Endodermal cell (in vitro differentiated cells): ENCODE data around the gene DNTT. TPM values are rescaled to one million over a fixed set of nuclear protein-coding genes. Genes with fewer than 3 reads are reported as not detected.

Experiments
- DNase-seq: peaks from one replicate; pipeline ENCODE4 v3.0.0-alpha.2; 2017
- H3K27ac ChIP-seq: 2 replicates; pipeline ENCODE4 v1.5.1; 2013; ENCODE audit warnings: mild to moderate bottlenecking, low read depth, low read length, moderate library complexity
- H3K27me3 ChIP-seq: 2 replicates; pipeline ENCODE4 v1.6.1; 2013; ENCODE audit warnings: mild to moderate bottlenecking, low read length, moderate library complexity; ENCODE audit not compliant: insufficient read depth, control insufficient read depth, poor library complexity, severe bottlenecking
- H3K36me3 ChIP-seq: 2 replicates; pipeline ENCODE4 v1.7.0; 2013; ENCODE audit warnings: mild to moderate bottlenecking, low read length, moderate library complexity; ENCODE audit not compliant: control insufficient read depth, insufficient read depth
- H3K4me1 ChIP-seq: one replicate; pipeline ENCODE4 v1.7.0; 2013; ENCODE audit warnings: low read length; ENCODE audit not compliant: control insufficient read depth, insufficient read depth
- H3K4me3 ChIP-seq: 2 replicates; pipeline ENCODE4 v1.5.1; 2013; ENCODE audit warnings: mild to moderate bottlenecking, low read length, moderate library complexity
- H3K9ac ChIP-seq: 2 replicates; pipeline ENCODE4 v1.6.1; 2013; ENCODE audit warnings: mild to moderate bottlenecking, low read length, moderate library complexity; ENCODE audit not compliant: poor library complexity, severe bottlenecking; ENCODE audit errors: extremely low read depth
- H3K9me3 ChIP-seq: 2 replicates; pipeline ENCODE4 v1.6.1; 2013; ENCODE audit warnings: mild to moderate bottlenecking, low read length, moderate library complexity; ENCODE audit not compliant: control insufficient read depth
- H3K27ac Mint-ChIP-seq: 2 replicates; pipeline ENCODE4 v1.8.0; 2020; ENCODE audit warnings: mixed read lengths
- H3K27me3 Mint-ChIP-seq: 2 replicates; pipeline ENCODE4 v1.8.0; 2021; ENCODE audit warnings: mild to moderate bottlenecking, mixed read lengths; ENCODE audit not compliant: insufficient read depth
- H3K36me3 Mint-ChIP-seq: 2 replicates; pipeline ENCODE4 v1.8.0; 2020; ENCODE audit warnings: low read depth, mixed read lengths
- H3K4me1 Mint-ChIP-seq: 2 replicates; pipeline ENCODE4 v1.8.0; 2020; ENCODE audit warnings: mixed read lengths
- H3K4me3 Mint-ChIP-seq: 2 replicates; pipeline ENCODE4 v1.8.0; 2020; ENCODE audit warnings: mild to moderate bottlenecking, moderate library complexity, mixed read lengths
- H3K9me3 Mint-ChIP-seq: 2 replicates; pipeline ENCODE4 v1.8.0; 2020; ENCODE audit warnings: mild to moderate bottlenecking, mixed read lengths
- CTCF ChIP-seq: fragments of 200-600 bp; sonication (generic); conservative IDR thresholded peaks from 2 replicates; pipeline ENCODE4 v1.5.0; 2021; ENCODE audit warnings: antibody characterized with exemption, mild to moderate bottlenecking
- WGBS, 2 experiments: methylation state at CpG; one replicate each; pipeline versions ENCODE4 v1.1.5 to v1.1.7; 2013; ENCODE audit warnings: missing lambda C conversion rate in 2 of 2, mixed read lengths in 1 of 2; ENCODE audit not compliant: insufficient coverage in 1 of 2, insufficient read length in 1 of 2; 5-methylcytosine and 5-hydroxymethylcytosine counted together
- total RNA-seq, 2 donors: library from RNA; stranded (reverse); fragmentation: NEBNext Ultra II Directional in 1 of 2; extraction: Animal tissue kit (Norgen Biotek cat#: 25700) in 1 of 2; gene quantifications; 2 replicates in 1 of 2; 3 replicates in 1 of 2; pipeline ENCODE4 v1.2.1, GENCODE V29; 2021

Gene DNTT
- total RNA-seq, 2 donors from 2014 or later: not detected

DNA sequence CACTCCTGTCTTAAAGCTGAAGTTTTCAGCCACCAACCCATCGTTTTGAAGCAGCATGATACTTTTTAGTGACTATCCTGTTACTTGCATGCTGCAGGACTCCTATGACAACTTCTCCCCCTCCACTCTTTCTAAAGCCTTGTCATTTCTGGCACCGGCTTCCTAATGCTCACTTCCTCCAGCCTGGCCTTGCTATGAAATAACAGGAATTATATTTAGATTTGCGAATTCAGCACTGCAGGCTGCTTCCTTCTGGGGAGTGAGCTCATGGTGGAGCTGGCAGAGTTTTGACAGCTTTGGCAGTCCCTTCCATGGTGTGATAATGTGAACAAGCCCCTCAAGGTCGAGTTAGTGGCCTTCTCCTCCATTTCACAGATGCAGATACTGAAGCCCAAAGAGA lies 46.3 kb upstream of the DNTT start:
- Histone ChIP-seq H3K27me3 (peaks cover 49% of the 10 kb centered on the region), H3K4me1 (peaks cover 7% of the 10 kb centered on the region), H3K4me3 (no peak overlapping the region), H3K27ac (no peak overlapping the region), H3K9me3 (no peaks in the 10 kb centered on the region), H3K9ac (no peak overlapping the region), H3K36me3 (no peaks in the 10 kb centered on the region)
- peaks cover 22% of the 10 kb centered on the region for H3K27me3 Mint-ChIP-seq
- no peaks in the 10 kb centered on the region for H3K9me3 Mint-ChIP-seq
- no peaks in the 10 kb centered on the region for H3K36me3 Mint-ChIP-seq
- H3K27ac Mint-ChIP-seq: no peak overlapping the region
- peaks cover 19% of the 10 kb centered on the region for H3K4me1 Mint-ChIP-seq
- no peak overlapping the region for H3K4me3 Mint-ChIP-seq
- 79 to 86% methylated on average over 2 to 4 of the region's 4 CpGs for WGBS, 2 experiments
- TF ChIP-seq CTCF: no peak
- DNase-seq: no peak

- H3K4me1 ChIP-seq: peaks cover 7% of the 10 kb centered on the region
- H3K9me3 ChIP-seq: no peaks in the 10 kb centered on the region
- Mint-ChIP-seq H3K27ac (no peak overlapping the region), H3K9me3 (no peaks in the 10 kb centered on the region), H3K4me3 (no peak overlapping the region), H3K4me1 (peaks cover 24% of the 10 kb centered on the region), H3K27me3 (peaks cover 20% of the 10 kb centered on the region), H3K36me3 (no peaks in the 10 kb centered on the region)
- no peak for DNase-seq
- no peak overlapping the region for H3K4me3 ChIP-seq
- no peaks in the 10 kb centered on the region for H3K36me3 ChIP-seq
- no peak for TF ChIP-seq CTCF
- no peak overlapping the region for H3K9ac ChIP-seq
- WGBS, 2 experiments: 90 to 100% methylated on average over 1 to 6 of the region's 6 CpGs
- peaks cover 41% of the 10 kb centered on the region for H3K27me3 ChIP-seq
- no peak overlapping the region for H3K27ac ChIP-seq
Measured at GRCh38 chr10:96259150-96259549, 45.1 kb upstream of the DNTT start.

DNA sequence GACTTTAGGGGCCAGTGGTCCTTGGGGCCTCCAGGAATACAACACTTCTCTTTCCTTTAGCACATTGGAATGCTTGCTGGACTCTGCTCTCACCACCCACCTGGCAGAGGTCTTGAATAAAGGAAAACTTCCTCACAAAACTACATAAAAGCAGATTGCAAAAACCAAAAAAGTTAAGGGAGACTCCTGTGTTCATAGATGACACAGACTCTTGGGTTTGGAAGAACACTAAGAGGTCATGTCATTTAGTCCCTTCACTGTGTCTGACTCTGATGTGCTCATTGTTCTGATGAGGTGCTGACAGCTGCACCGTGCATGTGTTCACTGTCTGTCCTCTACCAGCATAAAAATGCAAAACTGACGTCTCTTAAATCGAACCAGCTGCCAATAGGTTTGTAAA lies 44.2 kb upstream of the DNTT start:
- Histone ChIP-seq H3K4me3 (no peak overlapping the region), H3K27ac (no peak overlapping the region), H3K36me3 (no peaks in the 10 kb centered on the region), H3K9me3 (no peaks in the 10 kb centered on the region), H3K27me3 (peaks cover 32% of the 10 kb centered on the region), H3K4me1 (peaks cover 7% of the 10 kb centered on the region), H3K9ac (no peak overlapping the region)
- Mint-ChIP-seq H3K4me3 (no peak overlapping the region), H3K4me1 (peaks cover 22% of the 10 kb centered on the region), H3K27ac (no peak overlapping the region), H3K27me3 (peaks cover 16% of the 10 kb centered on the region), H3K9me3 (no peaks in the 10 kb centered on the region), H3K36me3 (no peaks in the 10 kb centered on the region)
- WGBS, 2 experiments: 92% methylated on average over 3 of the region's 3 CpGs; no CpG with 5 or more reads in 1 of the 2 experiments
- no peak for TF ChIP-seq CTCF
- DNase-seq: no peak
